Midbrain (tissue), 1 donor: ENCODE data around the gene L3MBTL4.

Experiments
- DNase-seq: peaks from one replicate; lab custom pipeline; 2025; lab: John Stamatoyannopoulos, UW

The L3MBTL4 gene

DNA sequence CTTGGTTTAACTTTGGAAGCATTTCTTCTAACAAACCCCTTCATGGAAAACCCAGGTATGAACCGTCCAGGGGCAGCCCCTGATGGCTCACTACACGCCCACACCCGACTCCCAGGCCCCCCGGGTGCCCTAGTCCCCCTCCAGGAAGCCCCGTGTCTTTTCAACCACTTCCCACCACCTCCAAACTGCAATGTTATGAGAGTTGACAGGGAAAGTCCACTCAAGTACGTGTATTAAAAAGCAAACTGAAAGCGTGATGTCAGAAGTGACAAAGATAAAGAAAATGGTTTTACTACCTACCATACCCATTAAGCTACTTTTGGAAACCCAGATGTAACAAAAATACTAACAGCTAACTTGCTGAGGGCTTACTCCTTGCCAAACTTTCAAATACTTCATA is 51.5 kb downstream of the L3MBTL4 start:
- no peak for DNase-seq

DNA sequence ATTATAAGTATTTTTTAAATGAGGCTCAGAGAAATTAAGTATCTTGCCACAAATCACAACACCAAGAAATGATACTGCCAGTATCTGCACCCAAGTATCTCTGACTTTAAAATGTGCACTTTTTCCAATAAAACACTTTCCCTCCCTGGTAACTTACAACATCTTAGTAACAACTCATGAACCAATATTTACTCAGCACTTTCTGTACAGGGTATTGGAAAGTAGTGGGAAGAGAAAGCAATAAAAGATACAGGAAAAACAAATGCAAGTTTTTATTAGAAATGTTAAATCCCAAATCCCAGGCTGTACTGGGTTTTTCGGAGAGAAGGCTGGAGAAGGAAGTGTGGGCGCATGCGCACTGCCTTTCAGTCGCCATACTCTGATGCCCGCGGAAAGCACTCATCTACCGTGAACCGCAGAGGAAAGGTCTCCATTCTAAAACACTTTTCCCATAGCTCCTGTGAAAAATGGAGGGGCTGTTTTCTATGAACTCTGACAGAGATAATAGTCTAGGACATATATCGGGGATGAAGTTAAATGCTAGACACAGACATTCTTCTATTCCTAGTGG is 52.1 kb downstream of the L3MBTL4 start:
- no peak for DNase-seq

DNA sequence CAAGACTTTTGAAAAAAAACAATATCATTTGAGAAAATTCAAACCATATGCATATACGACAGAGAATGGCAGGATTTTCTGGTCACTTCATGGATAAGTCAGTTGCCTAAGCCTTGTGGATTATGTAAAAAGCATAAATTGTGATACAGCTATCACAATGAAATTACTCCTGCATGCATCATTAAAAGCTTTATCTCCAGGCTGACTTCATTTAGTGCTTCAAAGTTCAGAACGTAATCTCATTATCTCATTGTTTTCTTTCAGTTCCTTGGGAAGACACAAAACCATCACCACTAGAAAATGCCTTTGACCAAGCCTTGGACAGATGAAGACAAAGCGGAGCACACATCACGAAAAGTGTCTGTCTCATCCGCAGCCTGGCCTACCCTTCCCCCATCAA is 57.0 kb downstream of the L3MBTL4 start:
- no peak for DNase-seq

DNA sequence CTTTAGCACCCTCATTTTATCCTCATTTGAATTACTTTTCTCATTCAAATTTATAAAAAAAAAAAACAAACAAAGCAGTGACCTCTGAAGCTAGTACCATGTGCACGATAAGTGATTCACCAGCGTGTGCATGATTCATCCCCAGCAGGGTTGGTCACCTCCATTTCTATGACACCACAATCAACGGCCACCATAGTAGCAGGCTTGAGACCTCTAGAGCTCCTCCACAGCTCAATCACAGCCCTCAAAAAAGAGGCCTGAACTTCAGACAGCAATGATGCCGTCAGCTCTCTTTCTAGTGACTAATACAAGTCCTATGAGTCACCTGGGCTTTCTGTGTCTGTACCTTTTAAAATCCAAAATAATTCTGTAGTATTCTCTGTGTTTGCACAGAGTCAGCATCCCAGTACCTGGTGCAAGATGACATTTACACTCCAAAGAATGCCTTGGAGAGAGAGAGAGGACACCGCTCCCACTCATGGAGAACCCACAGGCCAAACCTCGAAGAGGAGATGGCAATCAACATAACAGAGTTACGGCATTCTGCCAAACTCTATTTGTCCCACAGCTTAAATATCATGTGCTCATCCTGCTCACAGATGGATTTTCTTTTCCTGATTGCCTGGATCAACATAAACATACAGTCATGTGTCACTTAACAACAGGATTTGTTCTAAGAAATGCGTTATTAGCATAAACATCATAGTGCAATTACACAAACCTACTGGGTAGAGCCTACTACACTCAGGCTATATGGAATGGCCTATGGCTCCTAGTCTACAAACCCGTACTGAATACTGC is 58.7 kb downstream of the L3MBTL4 start:
- DNase-seq = no peak

DNA sequence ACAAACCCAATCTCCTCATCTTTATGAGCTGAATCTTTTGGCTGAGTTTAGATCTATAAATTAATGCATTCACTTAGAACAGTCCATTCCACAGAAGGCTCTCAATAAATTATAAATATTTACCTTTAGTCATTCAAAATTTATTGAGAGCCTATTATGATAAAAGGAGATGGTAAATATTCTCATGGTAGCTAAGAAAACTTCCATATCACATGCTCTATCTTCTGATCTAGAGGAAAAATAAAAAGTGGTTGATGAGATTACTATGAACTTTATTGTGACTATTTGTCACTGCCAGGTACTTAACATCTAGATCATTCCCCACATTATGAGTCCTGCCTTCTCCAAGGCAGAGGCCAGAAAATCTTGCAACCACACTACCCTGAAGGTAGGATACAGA is 62.4 kb downstream of the L3MBTL4 start:
- DNase-seq = no peak

DNA sequence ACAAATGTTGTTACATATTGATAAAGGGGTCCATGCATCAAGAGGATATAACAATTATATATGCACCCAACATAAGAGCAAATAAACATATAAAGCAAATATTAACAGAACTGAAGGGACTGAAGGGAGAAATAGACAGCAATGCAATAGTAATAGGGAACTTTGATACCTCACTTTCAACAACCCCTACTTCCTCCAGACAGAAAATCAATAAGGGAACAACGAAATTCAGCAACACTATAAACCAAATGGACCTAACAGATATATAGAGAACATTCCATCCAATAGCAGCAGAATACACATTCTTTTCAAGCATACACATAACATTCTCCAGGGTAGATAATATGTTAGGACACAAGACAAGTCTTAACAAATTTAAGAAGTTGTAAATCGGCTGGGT is 71.7 kb downstream of the L3MBTL4 start:
- DNase-seq = no peak

DNA sequence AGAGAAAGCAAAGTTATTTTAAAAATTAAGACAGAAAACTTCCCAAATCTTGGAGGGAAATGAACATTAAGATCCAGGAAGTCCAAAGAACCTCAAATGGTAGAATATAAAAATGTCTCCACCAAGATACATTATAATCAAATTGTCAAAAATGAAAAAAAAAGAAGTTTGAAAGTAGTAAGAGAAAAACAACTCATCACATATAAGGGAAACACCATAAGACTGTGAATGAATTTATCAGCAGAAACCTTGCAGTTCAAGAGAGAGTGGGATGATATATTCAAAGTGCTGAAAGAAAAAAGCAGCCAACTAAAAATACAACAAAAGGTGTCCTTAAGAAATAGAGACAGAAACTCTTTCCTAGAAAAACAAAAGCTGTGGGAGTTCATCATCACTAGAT is 73.0 kb downstream of the L3MBTL4 start:
- DNase-seq = no peak

DNA sequence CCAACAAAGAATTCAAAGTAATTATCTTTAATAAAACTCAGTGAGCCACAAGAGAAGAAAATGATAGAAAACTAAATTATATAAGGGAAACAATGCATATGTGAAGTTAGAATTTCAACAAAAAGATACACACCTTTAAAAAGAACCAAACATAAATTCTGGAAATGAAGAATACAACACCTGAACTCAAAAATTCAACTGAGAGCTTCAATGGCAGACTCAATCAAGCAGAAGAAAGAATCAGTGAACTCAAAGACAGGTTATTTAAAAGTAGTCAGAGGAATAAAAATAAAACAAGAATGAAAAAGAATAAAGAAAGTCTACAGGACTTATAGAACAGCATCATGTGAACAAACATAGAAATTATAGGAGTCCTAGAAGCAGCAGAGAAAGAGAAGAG is 73.4 kb downstream of the L3MBTL4 start:
- DNase-seq = no peak

DNA sequence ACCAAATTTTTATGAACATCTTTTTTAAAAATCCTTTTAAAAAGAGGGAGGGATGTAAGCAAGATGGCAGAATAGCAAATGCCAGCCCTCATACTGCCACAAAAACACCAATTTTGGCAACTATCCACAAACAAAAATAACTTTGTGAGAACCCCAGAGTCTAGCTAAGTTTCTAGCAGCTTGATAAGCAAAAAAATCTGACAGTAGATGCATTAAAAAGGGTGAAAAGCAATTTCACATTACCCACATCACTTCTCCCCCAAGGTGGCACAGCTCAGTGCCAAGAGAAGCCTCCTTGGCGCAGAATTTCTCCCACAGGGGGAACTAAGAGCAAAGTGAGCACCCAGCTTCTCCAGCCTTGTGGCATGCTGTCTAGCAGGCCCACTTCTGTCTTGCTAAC is 74.6 kb downstream of the L3MBTL4 start:
- DNase-seq = no peak

DNA sequence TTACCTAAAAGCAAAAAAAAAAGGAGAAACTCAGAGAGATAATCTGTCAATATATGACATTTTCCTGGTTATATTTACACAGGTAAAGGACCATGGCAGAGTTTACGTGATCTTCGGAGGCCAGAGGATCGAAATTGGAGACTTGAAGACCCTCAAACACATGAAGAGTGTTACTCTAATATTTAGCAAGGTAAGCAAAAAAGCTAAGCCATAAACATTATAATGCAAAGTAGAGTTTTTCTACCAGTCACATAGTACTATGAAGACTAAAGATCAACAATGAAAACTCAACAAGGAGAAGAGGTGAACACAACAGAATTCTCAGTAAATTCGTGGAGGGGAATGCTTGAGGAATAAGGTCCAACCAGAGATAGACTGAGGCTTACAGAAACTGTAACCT is 78.5 kb downstream of the L3MBTL4 start:
- no peak for DNase-seq

DNA sequence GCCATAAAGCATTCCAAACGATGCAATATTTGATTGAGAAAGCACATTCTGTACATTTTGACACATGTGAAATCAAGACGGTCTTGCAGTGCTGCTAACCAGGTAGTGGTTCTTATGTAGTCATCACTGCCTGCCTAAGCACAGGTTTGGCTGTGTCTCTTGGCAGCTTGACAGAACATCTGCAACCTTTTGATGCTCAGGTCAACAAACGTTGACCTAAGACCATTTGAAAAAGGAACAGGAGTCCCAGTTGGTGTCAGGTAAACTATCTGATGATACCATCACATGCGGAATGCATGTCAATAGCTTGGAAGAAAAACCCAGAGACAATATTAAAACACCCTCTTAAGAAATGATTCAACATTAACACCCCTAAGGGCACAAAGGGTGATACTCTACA is 80.7 kb downstream of the L3MBTL4 start:
- no peak for DNase-seq

DNA sequence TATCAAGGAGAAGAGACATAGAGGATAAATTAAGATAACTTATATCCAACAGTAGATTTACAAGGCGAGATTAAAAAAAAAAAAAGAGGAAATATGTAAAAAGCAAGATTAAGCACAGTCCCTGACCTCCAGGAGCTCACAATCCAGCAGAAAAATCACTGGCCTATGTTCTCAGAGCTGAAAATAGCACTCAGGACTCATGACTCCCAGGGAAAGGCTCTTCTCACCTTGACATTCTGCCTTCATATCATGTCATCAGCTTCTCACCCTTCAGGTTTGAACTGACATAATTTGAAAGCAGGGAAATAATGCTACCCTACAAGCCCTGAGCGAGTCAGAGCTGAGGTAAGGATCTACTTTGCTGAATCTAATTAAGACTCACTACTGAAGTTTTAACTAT is 82.8 kb downstream of the L3MBTL4 start:
- no peak for DNase-seq

DNA sequence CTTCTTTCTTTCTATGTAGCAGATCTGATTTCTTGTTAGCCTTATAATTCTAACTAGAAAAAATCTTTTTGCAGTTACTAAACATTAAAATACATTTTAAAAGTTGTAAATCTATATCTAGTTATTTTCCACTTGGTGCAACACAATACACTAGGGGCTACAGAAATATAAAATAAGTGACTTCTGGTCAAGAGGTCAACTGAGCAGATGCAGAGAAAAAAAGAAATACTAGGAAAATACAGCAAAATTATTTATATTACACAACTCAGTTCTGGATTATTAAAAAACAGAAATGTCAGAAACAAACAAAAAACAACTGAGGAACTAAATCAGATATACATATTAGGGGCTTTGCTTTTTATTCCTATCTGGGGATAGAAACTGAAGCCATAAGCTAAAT is 83.9 kb downstream of the L3MBTL4 start:
- DNase-seq = no peak

DNA sequence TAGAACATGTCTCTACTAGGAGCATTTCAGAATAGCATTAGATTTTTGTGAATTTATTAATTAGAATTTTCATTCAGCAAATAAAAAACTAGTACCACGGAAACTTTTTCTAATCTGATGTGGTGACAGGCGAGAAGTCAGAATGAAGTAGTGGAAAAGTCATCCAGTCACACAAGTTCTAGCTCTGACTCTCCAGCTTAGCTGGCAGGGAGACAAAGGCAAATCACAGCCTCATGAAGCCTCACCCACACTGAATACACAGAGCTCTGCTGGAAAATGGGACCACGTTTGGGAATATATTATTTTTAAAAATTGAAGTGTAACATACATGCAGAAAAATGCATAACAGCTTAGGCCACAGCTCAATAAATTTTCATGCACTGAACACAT is 86.1 kb downstream of the L3MBTL4 start:
- DNase-seq = no peak

DNA sequence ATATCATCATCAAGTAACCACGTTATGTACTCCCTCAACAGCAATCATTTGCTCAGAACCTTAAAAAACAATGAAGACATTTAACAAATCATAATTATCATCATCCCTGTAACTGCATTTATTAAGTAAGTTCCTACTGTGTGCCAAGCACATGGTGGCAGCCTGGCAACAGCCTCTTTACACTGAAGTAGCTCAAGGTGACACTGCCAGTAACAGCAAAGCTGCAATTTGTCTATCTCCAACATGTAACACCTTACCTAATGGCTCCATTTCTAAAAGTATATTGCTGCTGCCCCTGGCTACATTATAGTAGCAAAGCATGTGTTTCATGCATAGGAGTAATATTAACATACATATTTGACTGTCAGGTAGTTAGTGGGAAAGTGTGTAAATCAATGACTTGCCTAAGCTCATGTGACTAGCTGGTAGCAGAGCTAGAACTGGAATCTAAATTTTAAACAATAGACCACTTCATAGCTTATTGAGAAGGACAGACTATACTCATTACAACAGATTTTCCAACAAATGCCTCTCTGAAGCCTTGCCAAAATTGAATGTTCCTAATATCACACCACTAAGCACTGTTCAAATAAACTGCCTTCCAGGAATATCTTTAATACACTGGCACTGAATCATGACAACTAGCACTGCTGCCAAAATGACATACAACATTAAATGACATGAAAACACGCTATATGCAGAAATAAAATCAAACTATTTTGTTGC is 86.7 kb downstream of the L3MBTL4 start:
- no peak for DNase-seq

DNA sequence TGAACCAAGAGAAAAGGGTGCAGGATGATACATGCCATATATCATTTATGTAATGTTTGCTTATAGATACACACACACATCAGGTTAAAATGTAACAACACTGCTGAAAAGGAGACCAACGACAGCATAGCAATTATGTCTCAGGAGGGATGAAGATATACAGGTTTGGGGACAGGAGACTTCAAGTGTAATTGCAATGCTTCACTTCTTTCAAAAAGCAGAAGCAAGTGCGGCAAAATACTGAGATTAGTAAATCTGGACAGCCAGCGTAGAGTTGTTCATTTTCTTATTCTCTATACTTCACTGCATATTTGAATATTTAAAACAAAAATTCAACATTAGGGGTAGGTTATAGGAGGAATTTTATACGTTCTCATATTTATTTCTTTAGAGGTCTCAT is 87.2 kb downstream of the L3MBTL4 start:
- no peak for DNase-seq

DNA sequence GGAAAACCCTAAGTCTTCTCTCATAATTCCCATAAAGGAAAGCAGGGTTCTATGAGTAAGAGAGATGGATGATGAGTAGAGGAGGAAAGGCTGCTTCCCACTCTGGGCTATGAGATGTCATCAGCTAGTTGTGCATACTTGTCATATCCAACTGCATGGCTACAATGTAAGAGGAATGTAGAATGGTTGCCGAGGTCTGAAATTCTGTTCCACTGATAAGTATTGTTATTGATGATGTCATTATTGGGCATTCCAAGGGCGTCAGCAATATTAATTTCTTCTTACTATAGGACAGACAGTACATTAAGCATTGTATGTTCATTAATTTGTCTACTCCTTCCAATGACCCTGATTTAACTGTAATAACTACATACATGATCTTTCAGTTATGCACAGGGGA is 88.1 kb downstream of the L3MBTL4 start:
- no peak for DNase-seq

DNA sequence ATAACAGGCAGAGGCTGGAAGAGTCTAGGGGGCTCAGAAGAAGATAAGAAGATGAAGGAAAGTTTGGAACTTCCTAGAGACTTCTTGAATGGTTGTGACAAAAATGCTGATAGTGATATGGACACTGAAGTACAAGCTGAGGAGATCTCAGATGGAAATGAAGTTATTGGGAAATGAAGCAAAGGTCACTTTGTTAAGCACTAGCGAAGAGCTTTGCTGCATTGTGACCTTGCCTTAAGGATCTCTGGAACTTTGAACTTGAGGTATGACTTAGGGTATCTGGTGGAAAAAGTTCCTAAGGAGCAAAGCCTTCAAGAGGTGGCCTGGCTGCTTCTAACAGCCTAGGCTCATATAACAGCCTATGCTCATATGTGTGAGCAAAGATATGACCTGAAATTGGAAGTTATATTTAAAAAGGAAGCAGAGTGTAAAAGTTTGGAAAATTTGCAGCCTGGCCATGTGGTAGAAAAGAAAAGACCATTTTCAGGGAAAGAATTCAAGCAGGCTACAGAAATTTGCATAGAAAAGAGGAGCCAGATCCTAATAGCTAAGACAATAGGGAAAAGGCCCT is 91.3 kb downstream of the L3MBTL4 start:
- DNase-seq = no peak

DNA sequence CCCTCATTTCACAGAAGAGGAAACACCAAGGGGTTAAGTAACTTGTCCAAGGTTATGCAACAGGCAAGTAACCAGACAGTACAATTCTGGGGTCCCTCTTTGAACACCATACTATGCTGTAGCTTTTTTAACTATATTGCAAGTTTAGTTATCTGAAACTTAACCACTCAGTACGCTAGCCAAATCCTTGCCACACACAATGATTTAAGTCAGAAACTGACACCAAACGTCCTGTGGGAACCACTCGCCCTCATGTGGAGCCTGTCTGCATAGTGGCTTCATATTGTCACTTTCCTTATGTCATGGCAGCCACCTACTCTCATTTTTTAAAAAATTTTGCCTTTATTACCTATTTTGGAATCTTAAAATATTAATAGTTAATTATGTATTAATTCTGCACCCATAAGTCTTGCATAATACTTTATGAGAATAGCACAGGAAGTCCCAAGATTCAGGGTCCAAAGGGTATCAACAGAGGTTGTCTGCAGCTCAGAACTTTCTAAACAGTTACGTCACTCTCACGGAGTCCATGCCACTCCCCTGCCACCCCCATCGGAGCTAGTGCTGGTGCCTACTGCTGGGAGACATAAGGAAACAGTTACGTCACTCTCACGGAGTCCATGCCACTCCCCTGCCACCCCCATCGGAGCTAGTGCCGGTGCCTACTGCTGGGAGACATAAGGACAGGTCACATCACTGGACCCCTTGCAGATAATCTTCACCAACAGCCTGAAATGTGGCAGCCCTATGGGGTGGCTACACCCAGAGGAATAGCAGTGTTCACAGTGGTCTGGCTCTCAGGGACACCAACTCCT is 99.0 kb downstream of the L3MBTL4 start:
- no peak for DNase-seq

DNA sequence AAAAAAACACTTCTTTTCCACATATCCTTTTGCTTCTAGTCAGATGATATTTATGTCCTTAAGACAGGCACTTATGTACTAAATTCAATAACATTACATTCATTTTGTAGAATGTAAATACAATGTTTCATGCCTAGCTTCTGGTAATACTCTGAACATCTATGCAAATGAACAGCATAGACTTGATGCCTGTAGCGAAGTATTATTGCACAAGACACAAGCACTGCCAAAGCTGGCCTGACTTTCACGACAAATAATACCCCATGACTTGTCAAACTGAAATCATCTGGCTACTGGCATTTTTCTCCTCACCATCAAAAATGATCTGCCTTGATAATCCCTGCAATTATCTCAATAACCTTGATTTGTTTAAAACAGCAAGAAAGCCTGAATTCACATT is 101.3 kb downstream of the L3MBTL4 start:
- no peak for DNase-seq

DNA sequence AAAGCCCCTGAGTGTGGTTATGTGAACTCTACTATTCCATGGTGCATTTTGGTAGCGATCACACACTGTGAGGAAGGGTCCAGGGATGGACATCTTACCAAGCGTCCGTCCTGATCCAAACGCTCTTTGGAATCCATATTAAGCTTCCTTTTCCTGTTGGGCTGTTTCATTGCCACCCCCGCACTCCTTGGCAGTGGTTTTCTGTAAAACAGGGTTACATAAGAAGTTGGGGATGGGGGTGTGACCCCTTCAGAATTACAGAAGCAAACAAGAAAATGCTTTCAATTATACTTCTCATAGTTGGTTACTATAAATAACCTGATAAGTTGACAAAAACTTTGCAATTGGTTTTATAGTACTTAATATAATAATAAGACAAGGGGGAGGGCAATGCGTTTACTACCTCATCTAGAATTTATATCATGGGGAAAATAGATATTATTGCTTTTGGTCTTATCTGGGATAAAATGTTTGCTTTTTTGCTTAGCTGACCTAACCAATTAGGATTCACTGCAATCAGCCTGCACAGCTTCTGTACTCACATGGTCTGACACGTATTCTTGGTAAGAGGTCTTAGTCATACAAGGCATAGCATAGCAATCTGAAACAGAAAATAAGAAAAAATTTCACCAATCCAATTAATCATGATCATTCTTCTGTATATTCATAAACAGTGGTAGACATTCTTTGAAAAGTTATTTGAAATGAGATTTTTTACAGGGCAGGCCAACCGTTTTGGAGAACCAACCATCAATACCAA is 103.1 kb downstream of the L3MBTL4 start:
- DNase-seq = no peak
